Hepatic stellate cell (primary cell): ENCODE data around the gene ZNF578.
"Not testable (repeated sequence)": the region's sequence is repeated elsewhere in the genome, so short reads cannot be mapped to it uniquely, and the experiment has no call there.

Experiments used
- DNase-seq: peaks from one replicate; pipeline ENCODE4 v3.0.0; 2011; ENCODE audit warnings: low spot score

The ZNF578 gene

DNA sequence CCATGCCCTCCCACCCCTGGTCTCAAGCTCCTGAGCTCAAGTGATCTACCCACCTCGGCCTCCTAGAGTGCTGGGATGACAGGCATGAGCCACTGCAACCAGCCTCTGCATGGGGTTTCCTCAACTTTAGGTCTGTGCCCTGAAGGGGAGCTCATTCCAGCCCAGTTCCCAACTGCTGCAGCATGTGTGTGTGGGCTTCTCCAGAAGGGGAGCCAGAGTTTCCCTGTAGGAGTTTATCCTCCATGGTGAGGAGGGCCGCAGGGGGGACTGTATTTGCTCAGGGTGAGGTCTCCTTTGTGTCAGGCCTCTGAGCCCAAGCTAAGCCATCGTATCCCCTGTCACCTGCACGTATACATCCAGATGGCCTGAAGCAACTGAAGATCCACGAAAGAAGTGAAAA, 62.8 kb downstream of the ZNF578 start:
- DNase-seq = no peak

DNA sequence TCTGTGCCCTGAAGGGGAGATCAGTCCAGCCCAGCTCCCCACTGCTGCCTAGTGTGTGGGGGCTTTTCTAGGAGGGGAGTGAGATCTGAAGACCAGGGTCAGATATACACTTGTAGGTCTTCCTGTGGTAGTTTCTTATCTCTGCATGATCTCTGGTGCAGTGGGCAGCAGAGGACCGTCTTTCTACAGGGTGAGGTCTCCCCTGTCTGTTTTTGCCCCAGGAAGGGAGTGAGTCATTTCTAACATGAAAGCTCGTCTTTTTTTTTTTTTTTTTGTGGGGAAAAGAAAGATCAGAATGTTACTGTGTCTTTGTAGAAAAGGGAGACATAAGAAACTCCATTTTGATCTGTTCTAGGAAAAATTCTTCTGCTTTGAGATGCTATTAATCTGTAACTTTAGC, 65.3 kb downstream of the ZNF578 start:
- DNase-seq = no peak

DNA sequence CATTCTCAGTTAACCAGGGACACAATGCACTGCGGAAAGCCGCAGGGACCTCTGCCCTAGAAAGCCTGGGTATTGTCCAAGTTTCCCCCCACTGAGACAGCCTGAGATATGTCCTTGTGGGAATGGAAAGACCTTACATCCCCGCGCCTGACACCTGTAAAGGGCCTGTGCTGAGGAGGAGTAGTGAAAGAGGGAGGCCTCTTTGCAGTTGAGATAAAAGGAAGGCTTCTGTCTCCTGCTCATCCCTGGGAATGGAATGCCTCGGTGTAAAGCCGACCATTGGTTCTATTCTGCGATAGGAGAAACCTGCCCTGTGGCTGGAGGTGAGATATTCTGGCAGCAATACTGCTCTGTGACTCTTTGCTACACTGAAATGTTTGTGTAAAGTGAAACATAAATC, 65.8 kb downstream of the ZNF578 start:
- not testable (repeated sequence) for DNase-seq

- DNase-seq = no peak
Measured at GRCh38 chr19:52520013-52520412, 66.7 kb downstream of the ZNF578 start.

- DNase-seq = no peak
Measured at GRCh38 chr19:52522551-52522950, 69.2 kb downstream of the ZNF578 start.

- DNase-seq = no peak
Measured at GRCh38 chr19:52524086-52524485, 70.7 kb downstream of the ZNF578 start.

- DNase-seq = peak; percentile 91
Measured at GRCh38 chr19:52527134-52527955, 74.0 kb downstream of the ZNF578 start, which contains the start of gene ZNF808. ZNF808 (plus strand) TSS chr19:52527668; CDS start chr19:52543285, 15,617 bp downstream.

- peak; percentile 26 for DNase-seq
Measured at GRCh38 chr19:52527956-52528351, 74.6 kb downstream of the ZNF578 start.

GRCh38 chr19:52532480-52532879, 79.1 kb downstream of the ZNF578 start:
- no peak for DNase-seq

GRCh38 chr19:52533901-52534300, 80.5 kb downstream of the ZNF578 start:
- no peak for DNase-seq

- DNase-seq = not testable (repeated sequence)
Measured at GRCh38 chr19:52535385-52535770, 82.0 kb downstream of the ZNF578 start.

- DNase-seq = peak; percentile 63
Measured at GRCh38 chr19:52535771-52536447, 82.6 kb downstream of the ZNF578 start.

GRCh38 chr19:52536448-52536800, 83.1 kb downstream of the ZNF578 start:
- DNase-seq = peak; percentile 6

GRCh38 chr19:52538815-52539214, 85.5 kb downstream of the ZNF578 start:
- DNase-seq = not testable (repeated sequence)

DNA sequence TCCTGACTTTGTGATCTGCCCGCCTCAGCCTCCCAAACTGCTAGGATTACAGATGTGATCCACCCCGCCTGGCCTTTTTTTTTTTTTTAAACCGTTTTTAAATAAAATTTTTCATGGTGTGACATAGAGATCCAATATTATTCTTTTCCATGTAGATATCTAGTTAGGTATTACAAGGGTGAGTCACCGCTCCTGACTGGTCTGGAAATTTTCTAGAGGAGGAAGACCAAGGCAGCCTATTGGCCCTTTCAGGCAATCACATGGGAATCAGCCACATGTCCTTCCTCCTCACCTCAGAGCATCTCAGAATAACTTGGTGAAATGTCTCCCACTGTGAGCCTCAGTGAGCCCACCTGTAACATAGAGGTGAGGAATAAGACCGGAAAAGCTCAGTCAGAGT, 87.8 kb downstream of the ZNF578 start:
- not testable (repeated sequence) for DNase-seq

- no peak for DNase-seq
Measured at GRCh38 chr19:52541608-52542007, 88.3 kb downstream of the ZNF578 start.

DNA sequence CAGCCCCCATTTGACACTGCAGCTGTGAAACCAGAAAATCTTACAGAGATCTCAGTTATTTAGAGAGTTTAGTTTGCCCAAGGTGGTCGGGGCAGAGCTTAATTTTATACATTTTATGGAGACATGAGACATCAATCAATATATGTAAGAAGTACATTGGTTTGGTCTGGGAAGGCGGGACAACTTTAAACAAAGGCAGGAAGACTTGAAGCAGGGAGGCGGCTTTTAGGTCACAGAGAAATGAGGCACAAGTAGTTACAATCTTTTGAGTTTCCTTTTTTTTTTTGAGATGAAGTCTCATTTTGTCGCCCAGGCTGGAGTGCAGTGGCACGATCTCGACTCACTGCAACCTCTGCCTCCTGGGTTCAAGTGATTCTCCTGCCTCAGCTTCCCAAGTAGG, 89.2 kb downstream of the ZNF578 start:
- not testable (repeated sequence) for DNase-seq

- no peak for DNase-seq
Measured at GRCh38 chr19:52542984-52543664, 89.8 kb downstream of the ZNF578 start.

DNA sequence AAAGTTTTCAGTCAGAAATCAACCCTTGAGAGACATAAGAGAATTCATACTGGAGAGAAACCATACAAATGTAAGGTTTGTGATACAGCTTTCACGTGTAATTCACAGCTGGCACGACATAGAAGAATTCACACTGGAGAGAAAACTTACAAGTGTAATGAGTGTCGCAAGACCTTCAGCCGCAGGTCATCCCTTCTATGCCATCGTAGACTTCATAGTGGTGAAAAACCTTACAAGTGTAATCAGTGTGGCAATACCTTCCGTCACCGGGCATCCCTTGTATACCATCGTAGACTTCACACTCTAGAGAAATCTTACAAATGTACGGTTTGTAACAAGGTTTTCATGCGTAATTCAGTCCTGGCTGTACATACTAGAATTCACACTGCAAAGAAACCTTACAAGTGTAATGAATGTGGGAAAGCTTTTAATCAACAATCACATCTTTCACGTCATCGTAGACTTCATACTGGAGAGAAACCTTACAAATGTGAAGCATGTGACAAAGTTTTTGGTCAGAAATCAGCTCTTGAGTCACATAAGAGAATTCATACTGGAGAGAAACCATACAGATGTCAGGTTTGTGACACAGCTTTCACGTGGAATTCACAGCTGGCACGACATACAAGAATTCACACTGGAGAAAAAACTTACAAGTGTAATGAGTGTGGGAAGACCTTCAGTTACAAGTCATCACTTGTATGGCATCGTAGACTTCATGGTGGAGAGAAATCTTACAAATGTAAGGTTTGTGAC, 101.0 kb downstream of the ZNF578 start:
- DNase-seq = no peak

DNA sequence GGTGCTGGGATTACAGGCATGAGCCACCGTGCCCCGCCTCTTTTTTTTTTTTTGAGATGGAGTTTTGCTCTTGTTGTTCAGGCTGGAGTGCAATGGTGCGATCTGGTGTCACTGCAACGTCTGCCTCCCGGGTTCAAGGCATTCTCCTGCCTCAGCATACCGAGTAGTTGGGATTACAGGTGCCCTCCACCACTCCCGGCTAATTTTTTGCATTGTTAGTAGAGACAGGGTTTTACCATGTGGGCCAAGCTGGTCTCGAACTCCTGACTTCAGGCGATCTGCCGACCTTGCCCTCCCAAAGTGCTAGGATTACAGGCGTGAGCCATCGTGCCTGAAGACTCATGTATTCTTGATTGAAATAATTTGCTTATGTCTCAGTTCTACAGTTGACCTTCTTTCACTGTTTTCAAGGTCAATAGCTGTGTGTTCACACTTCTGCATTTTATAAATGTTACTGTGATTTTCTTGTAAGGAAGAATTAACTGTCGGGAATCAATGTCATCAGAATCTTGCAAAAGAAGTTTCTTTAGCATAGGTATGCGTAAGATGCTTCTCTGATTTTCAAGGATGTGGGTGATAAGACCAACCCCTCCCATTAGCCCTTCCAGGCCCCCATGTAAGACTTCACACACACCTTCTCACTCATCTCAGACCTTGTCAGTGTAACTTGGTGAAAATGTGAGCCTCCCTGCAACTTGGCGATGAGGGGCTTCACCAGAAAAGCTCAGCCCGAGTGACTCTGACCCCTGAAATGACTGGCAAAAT, 104.1 kb downstream of the ZNF578 start:
- no peak for DNase-seq

DNA sequence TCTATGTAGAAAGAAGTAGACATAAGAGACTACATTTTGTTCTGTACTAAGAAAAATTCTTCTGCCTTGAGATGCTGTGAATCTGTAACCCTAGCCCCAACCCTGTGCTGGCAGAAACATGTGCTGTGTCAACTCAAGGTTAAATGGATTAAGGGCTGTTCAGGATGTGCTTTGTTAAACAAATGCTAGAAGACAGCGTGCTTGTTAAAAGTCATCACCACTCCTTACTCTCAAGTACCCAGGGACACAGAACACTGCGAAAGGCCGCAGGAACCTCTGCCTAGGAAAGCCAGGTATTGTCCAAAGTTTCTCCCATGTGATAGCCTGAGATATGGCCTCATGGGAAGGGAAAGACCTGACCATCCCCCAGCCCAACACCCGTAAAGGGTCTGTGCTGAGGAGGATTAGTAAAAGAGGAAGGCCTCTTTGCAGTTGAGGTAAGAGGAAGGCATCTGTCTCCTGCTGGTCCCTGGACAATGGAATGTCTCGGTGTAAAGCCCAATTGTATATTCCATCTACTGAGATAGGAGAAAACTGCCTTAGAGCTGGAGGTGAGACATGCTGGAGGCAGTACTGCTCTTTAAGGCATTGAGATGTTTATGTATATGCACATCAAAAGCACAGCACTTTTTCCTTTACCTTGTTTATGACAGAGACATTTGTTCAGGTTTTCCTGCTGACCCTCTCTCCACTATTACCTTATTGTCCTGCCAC, 105.5 kb downstream of the ZNF578 start:
- not testable (repeated sequence) for DNase-seq
